HCT116 (cell line): Measurements from ENCODE around the gene UBQLN1. TPM values are rescaled to one million over a fixed set of nuclear protein-coding genes. Genes with fewer than 3 reads are reported as not detected.

Experiments used
- ATAC-seq: fragments of 200-7000 bp; cut with Tn5 transposase; 2 replicates; pipeline ENCODE4 v1.9.1; 2020; ENCODE audit warnings: mild to moderate bottlenecking, moderate library complexity
- BruUV-seq: library from RNA; stranded (reverse); fragments of 400-500 nt; replicated peaks from 2 replicates; lab custom pipeline; 2021; lab: Mats Ljungman, UMichigan
- CTCF ChIA-PET: fragments of 300-600 bp; sonication (Branson Sonifier 250); formaldehyde crosslinking; loops from one replicate; lab custom pipeline; 2021; ENCODE audit warnings: antibody characterized with exemption; lab: Charles Lee
- POLR2A ChIA-PET: fragments of 300-600, 350-600 bp; sonication (Branson Sonifier 250); formaldehyde crosslinking; loops from one replicate; lab custom pipeline; 2021; ENCODE audit warnings: antibody characterized with exemption; lab: Charles Lee
- RAD21 ChIA-PET, 2 experiments: fragments of 300-600 bp; sonication (Branson Sonifier 250); formaldehyde crosslinking; loops; one replicate each; lab custom pipeline; 2023; ENCODE audit warnings: low total read pairs in 2 of 2; ENCODE audit not compliant: uncharacterized antibody in 2 of 2, unreplicated experiment in 2 of 2, low non-redundant PET in 1 of 2; lab: Charles Lee
- DNase-seq: peaks from one replicate; pipeline ENCODE4 v3.0.0-alpha.2; 2010; ENCODE audit warnings: low read depth, low spot score
- H2AFZ ChIP-seq: fragments of 200-600 bp; shearing (Covaris generic), sonication (generic); 2 replicates; pipeline ENCODE4 v1.6.1; 2017; ENCODE audit warnings: low read depth, mixed run types, mixed read lengths, antibody characterized with exemption, low read length; ENCODE audit not compliant: poor library complexity, severe bottlenecking
- H3K27ac ChIP-seq: 2 replicates; pipeline ENCODE4 v1.5.1; 2012; ENCODE audit warnings: low read depth, low read length
- H3K27me3 ChIP-seq: fragments of 200-600 bp; sonication (generic); 2 replicates; pipeline ENCODE4 v1.6.1; 2016; ENCODE audit warnings: mixed run types, low read length, mixed read lengths; ENCODE audit not compliant: insufficient read depth
- H3K36me3 ChIP-seq, 2 experiments: fragments of 200-500 bp in 1 of 2; fragments of 200-600 bp in 1 of 2; sonication (Bioruptor generic) in 1 of 2; sonication (generic) in 1 of 2; 2 replicates each; pipeline versions ENCODE4 v1.5.1 to v1.6.1; 2014 to 2016; ENCODE audit warnings: low read length in 2 of 2, inconsistent platforms in 1 of 2, mixed read lengths in 1 of 2, mixed run types in 1 of 2; ENCODE audit not compliant: insufficient read depth in 2 of 2, control insufficient read depth in 1 of 2
- H3K4me1 ChIP-seq, 2 experiments: fragments of 200-600 bp in 1 of 2; sonication (generic) in 1 of 2; 2 replicates each; pipeline versions ENCODE4 v1.5.1 to v1.6.1; 2012 to 2017; ENCODE audit warnings: low read length in 2 of 2, inconsistent platforms in 1 of 2, mild to moderate bottlenecking in 1 of 2, mixed read lengths in 1 of 2, mixed run types in 1 of 2, moderate library complexity in 1 of 2; ENCODE audit not compliant: insufficient read depth in 2 of 2, control insufficient read depth in 1 of 2
- H3K4me2 ChIP-seq: fragments of 200-600 bp; sonication (generic); 2 replicates; pipeline ENCODE4 v1.6.1; 2017; ENCODE audit warnings: mixed run types, low read length, mixed read lengths
- H3K4me3 ChIP-seq, 2 experiments: fragments of 200-600 bp in 1 of 2; sonication (generic) in 1 of 2; replicated peaks in 1 of 2; 2 replicates each; pipeline ENCODE4 v1.5.1; 2011 to 2016; ENCODE audit warnings: low read length in 2 of 2, control low read depth in 1 of 2, low read depth in 1 of 2, mild to moderate bottlenecking in 1 of 2, mixed read lengths in 1 of 2, mixed run types in 1 of 2
- H3K79me2 ChIP-seq: fragments of 200-600 bp; sonication (generic); 2 replicates; pipeline ENCODE4 v1.6.1; 2017; ENCODE audit warnings: mild to moderate bottlenecking, mixed run types, low read length, moderate library complexity, mixed read lengths; ENCODE audit not compliant: insufficient read depth
- H3K9ac ChIP-seq: fragments of 200-600 bp; sonication (generic); 2 replicates; pipeline ENCODE4 v1.6.1; 2016; ENCODE audit warnings: low read length, mixed read lengths
- H3K9me2 ChIP-seq: fragments of 200-600 bp; sonication (generic), shearing (Covaris generic); 2 replicates; pipeline ENCODE4 v1.6.1; 2017; ENCODE audit warnings: mixed run types, mild to moderate bottlenecking, moderate library complexity; ENCODE audit not compliant: insufficient read depth
- H3K9me3 ChIP-seq, 2 experiments: fragments of 200-500 bp in 1 of 2; fragments of 200-600 bp in 1 of 2; sonication (Bioruptor generic) in 1 of 2; sonication (generic) in 1 of 2; 2 replicates each; pipeline ENCODE4 v1.6.1; 2014 to 2017; ENCODE audit warnings: low read length in 2 of 2, mixed read lengths in 2 of 2, inconsistent platforms in 1 of 2, low read depth in 1 of 2, mild to moderate bottlenecking in 1 of 2, mixed run types in 1 of 2, moderate library complexity in 1 of 2; ENCODE audit not compliant: control insufficient read depth in 1 of 2, insufficient read depth in 1 of 2
- H4K20me1 ChIP-seq: fragments of 200-600 bp; sonication (generic), shearing (Covaris generic); 2 replicates; pipeline ENCODE4 v1.6.1; 2017; ENCODE audit warnings: mixed run types, mild to moderate bottlenecking, moderate library complexity; ENCODE audit not compliant: insufficient read depth
- CBX3 ChIP-seq: IDR thresholded peaks from 2 replicates; pipeline ENCODE4 v1.6.1; 2012; ENCODE audit warnings: low read depth
- CEBPB ChIP-seq: IDR thresholded peaks from 2 replicates; pipeline ENCODE4 v1.6.1; 2012; ENCODE audit warnings: low read depth
- EGR1 ChIP-seq: IDR thresholded peaks from 2 replicates; pipeline ENCODE4 v1.6.1; 2012; ENCODE audit warnings: low read depth
- ELF1 ChIP-seq: IDR thresholded peaks from 2 replicates; pipeline ENCODE4 v1.6.1; 2012; ENCODE audit warnings: low read depth, borderline replicate concordance
- EZH2 ChIP-seq: fragments of 200-600 bp; sonication (generic); IDR thresholded peaks from 2 replicates; pipeline ENCODE4 v1.6.1; 2017; ENCODE audit warnings: antibody characterized with exemption, mixed run types
- JUND ChIP-seq: IDR thresholded peaks from 2 replicates; pipeline ENCODE4 v1.6.1; 2012
- MAX ChIP-seq: IDR thresholded peaks from 2 replicates; pipeline ENCODE4 v1.6.1; 2012
- POLR2A ChIP-seq: IDR thresholded peaks from 2 replicates; pipeline ENCODE4 v1.7.0; 2011; ENCODE audit warnings: borderline replicate concordance; ENCODE audit not compliant: insufficient read depth, insufficient read length; ENCODE audit errors: extremely low read depth
- POLR2AphosphoS5 ChIP-seq: IDR thresholded peaks from 2 replicates; pipeline ENCODE4 v1.6.1; 2011; ENCODE audit warnings: mild to moderate bottlenecking, low read depth, low read length, moderate library complexity
- SIN3A ChIP-seq: IDR thresholded peaks from 2 replicates; pipeline ENCODE4 v1.6.1; 2012; ENCODE audit warnings: low read depth
- SP1 ChIP-seq: IDR thresholded peaks from 2 replicates; pipeline ENCODE4 v1.6.1; 2012; ENCODE audit warnings: low read depth
- SRF ChIP-seq: IDR thresholded peaks from 2 replicates; pipeline ENCODE4 v1.6.1; 2012; ENCODE audit warnings: low read depth
- TCF7L2 ChIP-seq: IDR thresholded peaks from 2 replicates; pipeline ENCODE4 v1.7.0; 2011; ENCODE audit warnings: borderline replicate concordance, inconsistent platforms; ENCODE audit not compliant: insufficient read depth, insufficient read length; ENCODE audit errors: extremely low read depth
- YY1 ChIP-seq: IDR thresholded peaks from 2 replicates; pipeline ENCODE4 v1.6.1; 2011; ENCODE audit warnings: low read length, low read depth, moderate library complexity, mild to moderate bottlenecking; ENCODE audit not compliant: insufficient replicate concordance; ENCODE audit errors: extremely low read depth
- ZBTB33 ChIP-seq: IDR thresholded peaks from 2 replicates; pipeline ENCODE4 v1.6.1; 2011; ENCODE audit warnings: mild to moderate bottlenecking, low read length, moderate library complexity; ENCODE audit not compliant: insufficient replicate concordance; ENCODE audit errors: extremely low read depth
- ZFX ChIP-seq: fragments of 450-650 bp; IDR thresholded peaks from 2 replicates; pipeline ENCODE4 v1.6.1; 2017
- ZNF274 ChIP-seq: fragments of 200-500 bp; sonication (Bioruptor generic); IDR thresholded peaks from 2 replicates; pipeline ENCODE4 v1.6.1; 2014; ENCODE audit warnings: mild to moderate bottlenecking, low read depth, low read length, inconsistent platforms
- intact Hi-C: fragments of 100-400 bp; cut with micrococcal nuclease; formaldehyde crosslinking; loops from 2 replicates; pipeline ENCODE4 v1.10.0; 2022
- total RNA-seq: library from RNA; stranded (reverse); gene quantifications from one replicate; pipeline ENCODE4 v1.2.1, GENCODE V29; 2021; ENCODE audit not compliant: unreplicated experiment

The UBQLN1 gene
- total RNA-seq, 1 experiment from 2014 or later, result 128 TPM

GRCh38 chr9:83669067-83669466 is 38.7 kb downstream of the UBQLN1 start:
- intact Hi-C loops, result no loop called here
- Histone ChIP-seq H3K9ac (no peak overlapping the region), H3K4me2 (no peak overlapping the region), H3K9me3 (no peaks in the 10 kb centered on the region), H3K4me3 (no peak overlapping the region), H3K27ac (no peak overlapping the region), H3K79me2 (peaks cover 96% of the 10 kb centered on the region), H3K4me1 (no peaks in the 10 kb centered on the region), H3K9me2 (no peaks in the 10 kb centered on the region), H3K27me3 (no peaks in the 10 kb centered on the region), H3K36me3 (peaks cover 13 to 38% of the 10 kb centered on the region in 2 experiments; a peak in 3 of 4 replicates), H2AFZ (no peak overlapping the region), H4K20me1 (peaks cover 3% of the 10 kb centered on the region; the same call in 1 of the 2 replicates)
- ChIA-PET RAD21 (no interaction called here), POLR2A (no interaction called here), CTCF (no interaction called here)
- no peak for ATAC-seq
- DNase-seq, result no peak
- BruUV-seq, result no TSS peak
- no peak for TF ChIP-seq ELF1
- no peak for TF ChIP-seq CEBPB
- TF ChIP-seq SP1, result no peak
- TF ChIP-seq TCF7L2, result no peak
- TF ChIP-seq ZFX, result no peak
- no peak for TF ChIP-seq EZH2
- TF ChIP-seq POLR2A, result no peak
- no peak for TF ChIP-seq POLR2AphosphoS5
- TF ChIP-seq EGR1, result no peak
- no peak for TF ChIP-seq ZBTB33
- TF ChIP-seq SIN3A, result no peak
- TF ChIP-seq YY1, result no peak
- TF ChIP-seq CBX3, result no peak
- no peak for TF ChIP-seq ZNF274
- TF ChIP-seq JUND, result no peak
- no peak for TF ChIP-seq SRF
- TF ChIP-seq MAX, result no peak
- TF ChIP-seq, all 23 proteins: peak for 0
